ENCODE results near the gene NRXN3. TPM values are rescaled to one million over a fixed set of nuclear protein-coding genes. Genes with fewer than 3 reads are reported as not detected.
A peak's percentile ranks its signal among the peaks of the same experiment; 100 is the strongest.

Gene NRXN3
- total RNA-seq, 1 experiment from 2014 or later, result not detected

DNA sequence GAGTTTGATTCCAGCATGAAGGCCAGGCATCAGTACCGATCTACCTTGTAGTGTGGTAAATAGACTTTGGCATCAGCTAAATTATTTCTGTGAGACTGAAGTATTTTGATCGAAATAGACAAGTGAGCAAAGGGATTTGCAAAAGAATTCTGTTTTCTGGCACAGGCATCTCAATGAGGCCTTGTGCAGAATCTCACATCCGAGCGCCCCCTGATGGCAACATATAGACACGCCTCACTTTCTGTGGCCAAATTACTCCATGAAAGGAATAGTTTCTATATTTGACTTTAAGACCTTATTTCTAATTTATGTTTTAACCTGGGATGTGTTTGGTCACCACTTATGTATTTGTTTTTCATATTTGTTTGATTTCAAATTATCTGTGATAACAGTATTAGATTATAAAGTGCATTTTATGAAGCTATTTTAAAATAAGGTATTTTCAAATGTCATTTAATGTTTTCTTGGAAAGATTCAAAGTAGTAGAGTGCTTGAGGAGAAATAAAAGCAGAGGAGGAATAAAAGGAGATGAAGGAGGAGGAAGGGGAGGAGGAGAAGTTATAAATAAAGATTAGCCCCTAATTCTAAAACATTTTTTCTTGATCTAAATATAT, 731.9 kb downstream of the NRXN3 start:
- peak; percentile 39 for DNase-seq (ENCODE audit: low spot score)
- in situ Hi-C loops (cut with HindIII; ENCODE audit: low sequenced_read_pairs), result no loop called here

DNA sequence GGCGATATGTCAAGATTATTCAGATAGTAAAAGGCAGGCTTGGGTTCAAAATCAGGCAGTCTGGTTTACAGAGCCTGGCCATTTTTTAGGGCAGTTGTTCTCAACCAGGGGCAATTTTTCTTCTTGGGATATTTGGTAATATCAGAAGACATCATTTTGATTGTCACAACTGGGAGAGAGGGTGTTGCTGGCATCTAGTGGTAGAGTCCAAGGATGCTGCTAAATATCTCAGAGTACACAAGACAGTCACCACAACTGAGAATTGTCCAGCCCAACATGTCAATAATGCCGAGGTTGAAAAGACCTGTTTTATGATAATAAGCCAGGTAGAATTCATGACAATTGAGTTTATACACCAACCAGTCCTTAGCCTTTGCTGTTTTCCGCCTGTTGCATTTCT, 733.9 kb downstream of the NRXN3 start:
- in situ Hi-C loops (cut with HindIII; ENCODE audit: low sequenced_read_pairs), result no loop called here
- no peak for DNase-seq (ENCODE audit: low spot score)

DNA sequence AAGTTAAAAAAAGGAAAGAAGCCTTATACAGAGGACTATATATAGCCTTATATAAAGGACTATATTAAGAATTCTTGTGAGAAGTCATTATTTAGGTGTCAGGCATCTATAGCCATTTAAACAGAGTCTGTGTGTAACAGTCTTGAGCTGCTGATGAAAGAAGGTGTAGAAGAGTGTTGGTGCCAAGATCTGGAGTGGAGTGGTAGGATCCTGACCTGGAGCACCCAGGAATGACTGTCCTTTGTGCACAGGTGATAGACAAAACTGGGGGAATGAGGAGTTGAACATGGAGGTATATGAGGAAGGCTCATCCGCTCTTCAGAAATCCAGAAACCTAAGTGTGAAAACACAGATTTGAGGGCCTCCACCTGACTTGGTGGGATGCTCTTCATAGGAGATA, 747.3 kb downstream of the NRXN3 start:
- in situ Hi-C loops (cut with HindIII; ENCODE audit: low sequenced_read_pairs), result no loop called here
- no peak for DNase-seq (ENCODE audit: low spot score)

DNA sequence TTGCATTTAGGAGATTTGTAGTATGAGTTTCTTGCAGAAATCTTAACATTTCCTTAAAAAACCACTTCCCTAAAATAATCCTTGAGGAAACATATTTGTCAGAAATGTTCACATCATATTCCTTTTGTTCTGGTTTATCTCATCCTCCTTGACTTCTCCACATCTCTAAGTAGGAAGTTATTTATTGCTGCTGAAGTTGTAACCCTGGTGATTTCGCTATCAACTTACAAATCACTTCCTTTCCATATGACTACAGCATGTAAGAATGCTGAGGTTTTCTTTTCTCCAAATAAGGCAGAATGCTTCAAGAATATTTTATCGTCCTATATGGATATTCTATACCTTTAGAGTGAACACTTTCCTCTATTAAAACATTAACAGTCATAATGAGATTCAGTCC, 751.7 kb downstream of the NRXN3 start:
- DNase-seq (ENCODE audit: low spot score), result no peak
- in situ Hi-C loops (cut with HindIII; ENCODE audit: low sequenced_read_pairs), result no loop called here

DNA sequence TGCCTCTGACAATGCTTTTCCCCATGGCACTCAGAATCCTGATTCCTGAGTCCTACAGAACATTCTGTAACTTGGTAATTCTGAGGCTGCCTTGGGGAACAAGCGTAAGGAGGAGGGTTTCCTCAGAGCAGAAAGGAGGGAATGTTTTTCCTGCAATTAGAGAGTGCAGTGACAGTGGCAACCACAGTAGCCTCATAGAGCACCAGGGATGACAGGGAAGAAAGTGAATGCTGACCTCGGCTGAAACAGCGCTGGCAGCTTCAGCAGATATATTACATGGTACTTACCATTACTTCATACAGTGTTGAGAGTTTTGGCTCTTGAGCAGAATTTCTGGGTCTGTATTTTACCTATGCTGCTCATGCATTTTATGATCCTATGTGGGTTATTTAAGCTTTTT, 757.1 kb downstream of the NRXN3 start:
- no peak for DNase-seq (ENCODE audit: low spot score)
- in situ Hi-C loops (cut with HindIII; ENCODE audit: low sequenced_read_pairs), result no loop called here

DNA sequence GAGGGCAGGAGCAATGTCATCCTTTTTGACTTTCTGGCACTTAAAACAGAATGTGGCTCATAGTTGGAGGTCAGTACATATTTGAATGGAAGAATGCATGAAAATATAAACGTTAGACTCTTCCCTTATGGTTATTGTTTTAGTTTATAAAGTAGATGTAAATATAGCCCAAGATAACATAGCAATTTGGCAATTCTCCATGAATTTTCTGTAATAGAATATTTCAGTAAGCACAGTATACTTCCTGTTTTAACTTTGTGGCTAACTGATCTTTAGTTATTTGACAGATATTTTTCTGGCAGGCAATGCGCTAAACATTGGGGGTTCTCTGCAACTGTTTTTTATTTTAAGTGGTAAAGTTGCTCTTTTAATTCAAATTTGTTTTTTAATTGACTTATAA, 763.0 kb downstream of the NRXN3 start:
- in situ Hi-C loops (cut with HindIII; ENCODE audit: low sequenced_read_pairs), result no loop called here
- DNase-seq (ENCODE audit: low spot score), result no peak

DNA sequence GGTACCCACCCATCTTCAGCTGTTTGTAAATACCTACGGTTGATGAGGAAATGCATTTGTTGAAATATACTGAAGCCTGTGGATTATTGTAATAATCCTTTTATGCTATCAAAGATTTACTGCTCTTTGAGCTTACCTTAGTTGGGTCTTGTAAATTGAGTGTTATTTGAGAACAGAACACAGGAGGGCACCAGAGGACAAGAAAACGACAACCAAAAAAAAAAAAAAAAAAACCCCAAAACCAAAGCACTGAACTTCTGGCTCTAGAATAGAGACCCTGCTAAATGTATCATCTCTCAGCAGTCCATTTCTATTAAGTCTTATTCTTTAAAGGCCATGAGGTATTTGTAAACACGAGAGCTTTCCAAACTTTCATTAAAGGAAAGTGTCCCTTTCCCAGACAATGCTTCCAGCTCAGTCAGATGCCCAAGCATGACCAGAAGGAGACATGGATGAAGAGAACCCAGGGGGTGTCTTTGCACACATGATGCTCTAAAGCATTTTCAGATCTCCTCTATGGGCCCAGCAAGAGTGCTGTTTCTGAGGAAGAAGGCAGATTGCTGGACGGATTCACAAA, 763.9 kb downstream of the NRXN3 start:
- in situ Hi-C loops (cut with HindIII; ENCODE audit: low sequenced_read_pairs), result no loop called here
- peak; percentile 57 for DNase-seq (ENCODE audit: low spot score)

DNA sequence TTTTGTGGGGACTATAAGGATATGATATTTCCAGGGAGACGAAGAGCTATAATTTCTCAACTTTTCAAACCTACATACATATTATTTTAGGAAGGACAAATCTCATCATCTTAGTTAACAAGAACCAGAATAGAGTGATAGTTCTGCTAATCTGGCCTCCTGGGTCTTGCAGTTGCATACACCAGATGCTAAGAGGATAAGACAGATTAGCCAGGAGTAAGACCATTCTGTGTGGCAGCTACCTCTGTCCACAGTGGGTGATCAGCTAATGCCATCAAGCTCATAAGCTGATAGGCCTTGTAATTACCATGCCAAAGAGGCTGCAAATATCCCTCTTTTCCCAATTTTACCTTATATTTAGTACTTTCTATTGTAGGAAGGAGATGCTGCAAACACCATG, 776.8 kb downstream of the NRXN3 start:
- in situ Hi-C loops (cut with HindIII; ENCODE audit: low sequenced_read_pairs), result no loop called here
- DNase-seq (ENCODE audit: low spot score), result no peak

DNA sequence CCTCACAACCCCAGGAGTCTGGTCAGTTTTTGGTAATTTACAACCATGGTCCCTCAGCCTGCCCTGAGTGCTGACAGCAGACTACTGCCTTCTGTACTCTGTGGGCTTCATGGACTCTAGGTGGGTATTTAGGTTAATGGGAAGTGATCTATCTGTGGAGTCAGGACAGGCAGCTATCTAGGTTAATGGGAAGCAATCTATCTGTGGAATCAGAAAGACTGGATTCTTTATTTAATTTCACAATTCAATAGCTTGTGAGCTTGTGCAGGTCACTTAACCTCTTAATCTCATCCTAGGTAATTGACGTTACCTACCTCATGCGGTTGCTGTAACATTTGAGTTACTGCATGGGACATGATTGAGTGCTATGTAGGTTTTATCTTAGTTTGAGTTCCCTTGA, 777.5 kb downstream of the NRXN3 start:
- in situ Hi-C loops (cut with HindIII; ENCODE audit: low sequenced_read_pairs), result no loop called here
- no peak for DNase-seq (ENCODE audit: low spot score)

DNA sequence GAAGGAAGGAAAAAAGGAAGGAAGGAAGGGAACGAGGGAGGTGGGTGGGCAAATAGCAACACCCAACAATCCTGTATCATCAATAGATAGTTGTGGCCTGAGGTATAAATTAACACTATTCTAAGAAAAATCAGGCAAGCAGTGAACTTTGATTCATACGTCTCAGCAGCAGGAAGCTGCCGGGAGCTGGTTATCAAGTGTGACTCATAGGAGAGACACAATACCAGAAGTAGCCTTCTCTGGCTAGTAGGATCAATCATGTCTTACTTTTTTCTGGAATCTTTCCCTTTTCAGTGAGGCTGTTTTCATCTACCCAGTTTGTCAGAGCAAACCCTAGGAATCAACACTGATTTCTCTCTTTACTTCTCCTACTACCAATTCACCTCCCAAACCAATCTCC, 780.5 kb downstream of the NRXN3 start:
- DNase-seq (ENCODE audit: low spot score), result no peak
- in situ Hi-C loops (cut with HindIII; ENCODE audit: low sequenced_read_pairs), result no loop called here

DNA sequence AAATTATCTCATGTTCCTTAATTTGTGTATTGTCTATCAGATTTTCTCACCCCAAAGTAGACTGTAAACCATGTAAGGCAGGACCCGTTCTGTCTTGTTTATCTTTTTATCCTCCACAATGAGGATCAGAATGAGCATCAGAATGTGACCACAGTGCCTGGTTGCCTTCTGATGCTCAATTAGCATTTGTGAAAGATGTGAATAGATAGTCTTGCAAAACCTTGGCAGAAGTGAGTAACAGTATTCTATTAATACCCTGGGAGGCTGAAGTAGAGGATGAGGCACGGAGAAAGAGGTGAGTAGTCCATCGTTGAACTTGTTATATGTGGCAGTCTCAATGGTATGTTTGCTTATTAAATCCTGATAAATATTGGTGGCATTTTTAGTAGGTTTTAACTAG, 781.4 kb downstream of the NRXN3 start:
- in situ Hi-C loops (cut with HindIII; ENCODE audit: low sequenced_read_pairs), result no loop called here

DNA sequence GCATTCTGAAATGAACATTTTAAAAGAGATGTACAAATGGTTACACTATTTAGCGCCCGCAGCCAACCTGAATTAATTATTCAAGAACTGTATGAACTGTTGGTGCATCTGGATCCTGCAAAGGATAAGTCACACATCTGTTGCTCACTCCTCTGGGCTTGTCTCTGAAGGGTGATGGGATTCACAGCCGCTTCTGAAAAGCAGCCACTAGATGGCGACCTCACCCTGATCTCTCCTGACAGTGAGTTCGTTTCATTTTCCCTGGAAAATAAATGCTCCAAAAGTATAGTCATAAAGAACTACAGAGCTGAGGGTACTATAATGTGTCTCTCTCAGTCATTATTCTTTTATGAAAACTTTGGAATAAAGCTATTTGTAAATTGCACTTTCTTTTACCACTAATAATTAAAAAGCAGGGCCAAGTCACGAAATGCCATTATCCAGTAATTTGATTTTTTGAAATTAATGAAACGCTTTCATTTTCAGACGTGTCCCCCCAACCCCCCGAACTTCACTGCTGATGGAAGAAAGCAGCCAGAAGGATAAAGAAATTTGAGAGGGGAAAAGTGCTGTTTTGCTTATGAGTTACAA, 789.6 kb downstream of the NRXN3 start:
- DNase-seq (ENCODE audit: low spot score), result peak; percentile 88
- in situ Hi-C loops (cut with HindIII; ENCODE audit: low sequenced_read_pairs), result no loop called here

More for the DNA sequence above, 781.4 kb downstream of the NRXN3 start:
- DNase-seq (ENCODE audit: low spot score), result no peak

DNA sequence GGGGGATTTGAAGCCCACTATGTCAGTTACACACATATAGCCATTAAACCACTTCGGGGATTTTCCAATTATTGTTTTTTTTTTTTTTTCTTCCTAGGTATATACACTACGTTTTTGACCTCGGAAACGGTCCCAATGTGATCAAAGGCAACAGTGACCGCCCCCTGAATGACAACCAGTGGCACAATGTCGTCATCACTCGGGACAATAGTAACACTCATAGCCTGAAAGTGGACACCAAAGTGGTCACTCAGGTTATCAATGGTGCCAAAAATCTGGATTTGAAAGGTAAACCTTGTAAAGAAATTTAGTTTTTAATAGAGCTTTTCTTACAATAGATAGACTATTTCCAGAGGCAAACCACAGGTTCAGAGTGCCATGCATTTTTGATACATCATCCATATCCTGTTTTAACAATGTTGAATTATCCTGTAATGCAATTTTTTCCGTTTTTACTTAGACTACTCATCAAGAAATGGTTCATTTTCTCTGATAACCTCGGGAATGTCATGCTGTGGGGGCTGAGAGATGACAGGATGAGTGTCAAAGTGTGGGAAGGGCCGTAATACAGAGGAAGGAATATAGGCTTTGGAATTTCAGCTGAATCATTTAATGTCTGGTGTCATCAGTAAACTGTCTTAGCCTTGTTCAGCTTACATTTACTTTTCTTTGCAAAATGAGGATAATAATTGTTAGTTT, 797.1 kb downstream of the NRXN3 start:
- DNase-seq (ENCODE audit: low spot score), result no peak
- in situ Hi-C loops (cut with HindIII; ENCODE audit: low sequenced_read_pairs), result no loop called here

DNA sequence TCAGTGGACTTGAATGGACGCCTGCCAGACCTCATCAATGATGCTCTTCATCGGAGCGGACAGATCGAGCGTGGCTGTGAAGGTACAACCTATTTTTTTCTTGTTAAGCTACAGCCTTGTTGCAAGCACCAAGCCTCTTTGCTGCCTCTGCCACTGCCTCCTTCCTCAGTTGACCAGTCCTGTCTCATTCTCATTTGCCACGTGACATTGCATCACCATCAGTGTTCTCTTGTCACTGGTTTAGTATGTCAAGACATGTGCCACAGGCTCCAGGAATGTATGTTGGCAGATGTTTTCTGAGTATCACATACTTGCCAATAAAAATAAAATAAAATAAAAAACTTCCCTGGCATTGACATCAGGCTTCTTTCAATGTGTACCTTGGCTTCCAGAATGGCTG, 798.1 kb downstream of the NRXN3 start:
- in situ Hi-C loops (cut with HindIII; ENCODE audit: low sequenced_read_pairs), result no loop called here
- no peak for DNase-seq (ENCODE audit: low spot score)

DNA sequence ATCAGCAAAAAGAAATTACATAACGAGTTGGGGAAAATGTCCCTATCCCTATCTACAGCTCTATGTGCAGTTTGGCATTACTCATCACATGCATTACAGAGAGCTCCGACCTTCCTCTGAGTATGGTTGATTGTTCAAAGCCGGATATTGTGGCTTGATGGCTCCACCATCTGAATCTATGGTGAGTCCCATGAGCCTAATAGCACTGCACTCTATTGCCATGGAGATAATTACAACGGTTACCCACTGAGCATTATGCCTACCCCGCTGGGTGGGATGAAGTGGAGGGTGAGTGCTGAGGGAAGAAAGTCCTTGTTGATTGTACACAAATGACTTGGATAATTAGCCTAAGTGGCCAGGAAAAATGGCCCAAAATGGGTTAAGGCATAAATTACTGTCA, 800.5 kb downstream of the NRXN3 start:
- in situ Hi-C loops (cut with HindIII; ENCODE audit: low sequenced_read_pairs), result no loop called here

DNA sequence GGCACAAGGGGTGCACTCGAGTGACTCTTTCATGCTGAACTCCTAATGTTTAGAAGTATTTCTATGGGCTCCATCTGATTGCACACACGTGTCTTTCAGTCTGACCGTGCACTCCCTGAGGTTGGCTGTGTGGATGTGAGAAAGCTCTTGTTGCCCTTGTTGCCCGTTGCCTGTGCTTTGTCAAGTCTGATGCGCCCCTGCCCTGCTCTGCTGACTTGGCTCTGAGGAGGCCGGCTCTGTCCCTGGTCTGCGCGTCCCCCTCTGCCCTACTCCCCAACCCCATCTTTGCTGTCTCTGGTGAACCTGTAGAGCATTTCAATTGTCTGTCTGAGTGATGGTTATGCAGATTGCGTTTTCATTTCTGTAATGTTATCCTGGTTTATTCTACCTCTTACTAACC, 802.3 kb downstream of the NRXN3 start:
- no peak for DNase-seq (ENCODE audit: low spot score)

More for the DNA sequence above, 800.5 kb downstream of the NRXN3 start:
- no peak for DNase-seq (ENCODE audit: low spot score)

DNA sequence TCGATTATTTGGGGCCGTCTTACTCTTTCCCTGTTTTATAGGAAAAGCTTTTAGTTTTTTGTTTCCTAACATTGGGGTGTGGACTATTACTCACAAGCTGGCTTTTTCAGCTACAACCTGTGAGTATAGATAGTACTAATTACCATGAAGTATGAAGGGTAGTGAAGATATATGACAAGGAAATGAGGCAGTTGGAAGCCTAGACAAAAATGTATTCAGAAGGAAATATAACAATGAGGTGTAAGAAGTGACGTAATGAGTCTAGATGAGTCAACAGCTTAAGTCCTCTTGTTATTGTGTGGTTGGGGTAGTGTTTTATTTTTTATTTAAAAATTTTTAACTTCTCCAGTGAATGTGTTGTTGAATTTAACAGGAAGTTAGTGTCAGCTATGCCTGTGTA, 804.5 kb downstream of the NRXN3 start:
- no peak for DNase-seq (ENCODE audit: low spot score)
- in situ Hi-C loops (cut with HindIII; ENCODE audit: low sequenced_read_pairs), result no loop called here

More for the DNA sequence above, 802.3 kb downstream of the NRXN3 start:
- in situ Hi-C loops (cut with HindIII; ENCODE audit: low sequenced_read_pairs), result no loop called here

DNA sequence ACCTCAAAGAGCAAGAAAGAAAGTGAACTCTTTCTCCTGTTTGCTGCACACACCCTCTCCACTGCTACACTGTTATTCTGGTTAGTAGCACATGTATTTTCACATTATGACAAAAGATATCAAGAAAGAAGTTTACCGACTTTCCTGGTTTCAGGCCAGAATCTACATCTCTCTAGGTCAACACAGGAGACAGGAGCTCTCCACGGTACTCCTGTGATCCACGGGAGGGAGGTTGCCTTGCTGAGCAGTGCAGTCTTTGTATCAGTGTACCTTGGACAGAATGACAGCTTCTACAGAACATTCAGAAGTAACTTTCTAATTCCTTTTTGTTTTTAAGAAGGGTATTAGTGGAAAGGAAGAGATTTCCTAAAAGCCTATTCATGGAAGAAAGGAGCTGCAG, 805.6 kb downstream of the NRXN3 start:
- DNase-seq (ENCODE audit: low spot score), result no peak
- in situ Hi-C loops (cut with HindIII; ENCODE audit: low sequenced_read_pairs), result no loop called here

DNA sequence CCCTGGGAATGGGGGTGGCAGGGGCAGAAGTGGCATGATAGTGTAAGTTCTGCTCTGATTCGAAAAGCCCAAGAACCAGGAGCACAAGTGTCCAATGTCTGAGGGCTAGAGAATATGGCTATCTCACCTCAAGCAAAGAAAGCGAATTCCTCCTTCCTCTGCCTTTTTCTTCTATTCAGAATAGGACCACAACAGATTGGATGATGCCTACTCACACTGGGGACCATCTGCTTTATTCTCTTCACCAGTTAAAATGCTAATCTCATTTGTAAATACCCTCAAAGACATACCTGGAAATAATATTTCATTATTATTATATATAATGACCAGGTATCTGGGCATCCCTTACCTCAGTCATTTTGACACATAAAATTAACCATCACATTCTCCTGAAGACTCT, 808.7 kb downstream of the NRXN3 start:
- in situ Hi-C loops (cut with HindIII; ENCODE audit: low sequenced_read_pairs), result no loop called here
- peak; percentile 89 for DNase-seq (ENCODE audit: low spot score)

DNA sequence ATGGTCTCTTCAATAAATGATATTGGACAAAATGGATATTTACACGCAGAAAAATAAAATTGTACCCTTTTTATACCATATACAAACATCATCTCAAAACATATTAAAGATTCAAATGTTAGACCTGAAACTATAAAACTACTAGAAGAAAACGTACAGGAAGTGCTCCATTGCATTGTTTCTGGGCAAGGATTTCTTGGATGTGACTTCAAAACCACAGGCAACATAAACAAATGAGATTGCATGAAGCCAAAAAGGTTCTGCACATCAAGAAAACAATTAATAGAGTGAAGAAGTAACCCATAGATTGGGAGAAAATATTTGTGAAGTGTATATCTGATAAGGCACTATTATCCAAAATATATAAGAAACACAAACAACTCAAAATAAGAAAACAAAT, 812.4 kb downstream of the NRXN3 start:
- in situ Hi-C loops (cut with HindIII; ENCODE audit: low sequenced_read_pairs), result no loop called here
- no peak for DNase-seq (ENCODE audit: low spot score)

Data from G401 (cell line).